ENCODE data around the gene TIMP4.

The TIMP4 gene

GRCh38 chr3:12107071-12107713, 51.5 kb downstream of the TIMP4 start:
- DNase-seq (ENCODE audit: low read depth in 2 of 3, low spot score in 1 of 3), result no peak
